Astrocyte (in vitro differentiated cells and primary cell): Measurements from ENCODE around the gene TPBG. TPM values are rescaled to one million over a fixed set of nuclear protein-coding genes. Genes with fewer than 3 reads are reported as not detected.

Experiments used
- DNase-seq: peaks from one replicate; pipeline ENCODE4 v3.0.0-alpha.2; 2010; ENCODE audit warnings: low read depth
- FAIRE-seq: peaks from 2 replicates; lab custom pipeline; 2011; peaks lifted over from hg19 to GRCh38; lab: Jason Lieb, UNC
- H2AFZ ChIP-seq: 2 replicates; pipeline ENCODE4 v1.6.0; 2012; ENCODE audit warnings: low read depth, low read length, inconsistent platforms
- H3K27ac ChIP-seq: 2 replicates; pipeline ENCODE4 v1.5.1; 2011; ENCODE audit warnings: low read depth, low read length, inconsistent platforms
- H3K27me3 ChIP-seq: 2 replicates; pipeline ENCODE4 v1.6.0; 2011; ENCODE audit warnings: low read length, inconsistent platforms; ENCODE audit not compliant: insufficient read depth
- H3K36me3 ChIP-seq: 2 replicates; pipeline ENCODE4 v1.5.1; 2011; ENCODE audit warnings: low read length, inconsistent platforms; ENCODE audit not compliant: insufficient read depth
- H3K4me1 ChIP-seq: 2 replicates; pipeline ENCODE4 v1.5.1; 2011; ENCODE audit warnings: low read length, inconsistent platforms; ENCODE audit not compliant: insufficient read depth
- H3K4me2 ChIP-seq: 2 replicates; pipeline ENCODE4 v1.6.0; 2012; ENCODE audit warnings: low read length, inconsistent platforms
- H3K4me3 ChIP-seq: 2 replicates; pipeline ENCODE4 v1.5.1; 2011; ENCODE audit warnings: low read depth, mild to moderate bottlenecking, low read length, inconsistent platforms; ENCODE audit not compliant: insufficient read depth
- H3K79me2 ChIP-seq: 2 replicates; pipeline ENCODE4 v1.6.0; 2012; ENCODE audit warnings: mild to moderate bottlenecking, low read length, inconsistent platforms; ENCODE audit not compliant: insufficient read depth
- H3K9ac ChIP-seq: 2 replicates; pipeline ENCODE4 v1.6.0; 2012; ENCODE audit warnings: mild to moderate bottlenecking, low read length, inconsistent platforms
- H3K9me3 ChIP-seq: 2 replicates; pipeline ENCODE4 v1.5.1; 2012; ENCODE audit warnings: low read depth, mild to moderate bottlenecking, low read length, inconsistent platforms; ENCODE audit not compliant: insufficient read depth
- H4K20me1 ChIP-seq: 2 replicates; pipeline ENCODE4 v1.6.0; 2012; ENCODE audit warnings: low read length, inconsistent platforms; ENCODE audit not compliant: insufficient read depth
- H3K27ac Mint-ChIP-seq: one replicate; pipeline ENCODE4 v1.8.0; 2021; ENCODE audit warnings: mild to moderate bottlenecking, mixed read lengths; ENCODE audit not compliant: unreplicated experiment
- H3K27me3 Mint-ChIP-seq: one replicate; pipeline ENCODE4 v1.8.0; 2021; ENCODE audit warnings: low read depth, mixed read lengths; ENCODE audit not compliant: unreplicated experiment
- H3K36me3 Mint-ChIP-seq: one replicate; pipeline ENCODE4 v1.8.0; 2021; ENCODE audit warnings: low read depth, mixed read lengths; ENCODE audit not compliant: unreplicated experiment
- H3K4me1 Mint-ChIP-seq: one replicate; pipeline ENCODE4 v1.8.0; 2021; ENCODE audit warnings: low read depth, mixed read lengths; ENCODE audit not compliant: unreplicated experiment
- H3K4me3 Mint-ChIP-seq: one replicate; pipeline ENCODE4 v1.8.0; 2021; ENCODE audit warnings: mild to moderate bottlenecking, moderate library complexity, mixed read lengths; ENCODE audit not compliant: unreplicated experiment
- H3K9me3 Mint-ChIP-seq: one replicate; pipeline ENCODE4 v1.8.0; 2021; ENCODE audit warnings: mild to moderate bottlenecking, mixed read lengths; ENCODE audit not compliant: unreplicated experiment
- EZH2 ChIP-seq: IDR thresholded peaks from 2 replicates; pipeline ENCODE4 v1.6.1; 2012; ENCODE audit warnings: mild to moderate bottlenecking, low read length, inconsistent platforms; ENCODE audit not compliant: insufficient read depth
- total RNA-seq: library from RNA; stranded (reverse); gene quantifications from 2 replicates; pipeline ENCODE4 v1.2.1, GENCODE V29; 2021

The TPBG gene
- total RNA-seq, 1 donor from 2014 or later: 26.0 TPM

- TF ChIP-seq EZH2: no peak
Observed at GRCh38 chr6:82416346-82416745, 52.7 kb downstream of the TPBG start.

More at GRCh38 chr6:82416346-82416745, 52.7 kb downstream of the TPBG start:
- Histone ChIP-seq H4K20me1 (no peaks in the 10 kb centered on the region), H3K27ac (no peak overlapping the region), H3K9me3 (no peaks in the 10 kb centered on the region), H3K9ac (no peak overlapping the region), H3K4me2 (no peak overlapping the region), H3K36me3 (no peaks in the 10 kb centered on the region), H3K27me3 (no peaks in the 10 kb centered on the region), H3K4me1 (no peaks in the 10 kb centered on the region), H2AFZ (no peak overlapping the region), H3K4me3 (no peak overlapping the region), H3K79me2 (no peaks in the 10 kb centered on the region)
- no peak for FAIRE-seq
- Mint-ChIP-seq H3K9me3 (no peaks in the 10 kb centered on the region), H3K4me1 (no peaks in the 10 kb centered on the region), H3K27ac (no peak overlapping the region), H3K36me3 (no peaks in the 10 kb centered on the region), H3K27me3 (no peaks in the 10 kb centered on the region), H3K4me3 (no peak overlapping the region)
- no peak for DNase-seq

Other genes starting within 250 kb of the TPBG start
- gene IBTK, start 116.1 kb upstream of the TPBG start, total RNA-seq: 42.7 and 43.9 TPM in 2 replicates